Measurements from ENCODE around the gene TOX2.

The TOX2 gene

GRCh38 chr20:44118185-44119033 is 203.8 kb downstream of the TOX2 start:
- no peak for TF ChIP-seq GATA2 (IDR thresholded peaks at IDR 0.05; ENCODE audit: low read depth, low read length)
- no peak for TF ChIP-seq GATA3 (IDR thresholded peaks at IDR 0.05; ENCODE audit: low read depth, low read length)
